Epithelial cell of esophagus (primary cell): ENCODE results near the gene TEDC1.

Experiments used
- DNase-seq: peaks from one replicate; pipeline ENCODE4 v3.0.0; 2010; ENCODE audit warnings: low read depth
- H3K4me3 ChIP-seq: 2 replicates; pipeline ENCODE4 v1.5.1; 2011; ENCODE audit warnings: mild to moderate bottlenecking, low read length, control low read depth
- TF ChIP-seq, protein P1 (sequence below): IDR thresholded peaks from 2 replicates; pipeline ENCODE4 v1.5.1; 2011; ENCODE audit warnings: low read depth, mild to moderate bottlenecking, low read length, control low read depth, inconsistent platforms; ENCODE audit not compliant: insufficient read depth; ENCODE audit errors: missing control alignments

The TEDC1 gene

GRCh38 chr14:105452963-105453362, 38.1 kb upstream of the TEDC1 start:
- H3K4me3 ChIP-seq: no peak overlapping the region
- TF ChIP-seq, protein P1, sequence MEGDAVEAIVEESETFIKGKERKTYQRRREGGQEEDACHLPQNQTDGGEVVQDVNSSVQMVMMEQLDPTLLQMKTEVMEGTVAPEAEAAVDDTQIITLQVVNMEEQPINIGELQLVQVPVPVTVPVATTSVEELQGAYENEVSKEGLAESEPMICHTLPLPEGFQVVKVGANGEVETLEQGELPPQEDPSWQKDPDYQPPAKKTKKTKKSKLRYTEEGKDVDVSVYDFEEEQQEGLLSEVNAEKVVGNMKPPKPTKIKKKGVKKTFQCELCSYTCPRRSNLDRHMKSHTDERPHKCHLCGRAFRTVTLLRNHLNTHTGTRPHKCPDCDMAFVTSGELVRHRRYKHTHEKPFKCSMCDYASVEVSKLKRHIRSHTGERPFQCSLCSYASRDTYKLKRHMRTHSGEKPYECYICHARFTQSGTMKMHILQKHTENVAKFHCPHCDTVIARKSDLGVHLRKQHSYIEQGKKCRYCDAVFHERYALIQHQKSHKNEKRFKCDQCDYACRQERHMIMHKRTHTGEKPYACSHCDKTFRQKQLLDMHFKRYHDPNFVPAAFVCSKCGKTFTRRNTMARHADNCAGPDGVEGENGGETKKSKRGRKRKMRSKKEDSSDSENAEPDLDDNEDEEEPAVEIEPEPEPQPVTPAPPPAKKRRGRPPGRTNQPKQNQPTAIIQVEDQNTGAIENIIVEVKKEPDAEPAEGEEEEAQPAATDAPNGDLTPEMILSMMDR: no peak
- DNase-seq: no peak

GRCh38 chr14:105453847-105454246, 37.2 kb upstream of the TEDC1 start:
- DNase-seq: no peak
- TF ChIP-seq, protein P1: no peak
- H3K4me3 ChIP-seq: no peak overlapping the region

DNA sequence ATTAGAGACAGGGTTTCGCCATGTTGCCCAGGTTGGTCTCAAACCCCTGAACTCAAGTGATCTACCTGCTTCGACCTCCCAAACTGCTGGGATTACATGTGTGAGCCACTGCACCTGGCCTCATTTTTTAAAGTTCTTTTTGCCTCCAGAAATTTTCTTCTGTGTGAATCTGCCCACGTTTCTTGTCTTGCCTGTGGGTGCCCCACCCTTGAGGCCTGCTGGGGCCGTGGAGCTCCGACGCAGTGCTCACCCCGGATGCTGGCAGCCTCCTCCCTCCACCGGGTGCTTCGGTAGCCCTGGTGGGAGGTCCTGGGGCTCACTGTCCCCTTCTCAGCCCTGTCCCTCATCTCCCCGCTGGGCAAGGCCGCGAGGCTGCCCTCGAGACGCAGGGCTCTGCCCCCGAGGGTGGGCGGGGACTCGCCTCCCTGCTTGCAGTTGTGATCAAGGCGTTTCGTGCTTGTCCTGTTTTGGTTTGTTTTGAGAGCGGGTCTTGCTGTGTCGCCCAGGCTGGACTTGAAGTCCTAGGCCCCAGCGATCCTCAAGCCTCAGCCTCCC, 35.9 kb upstream of the TEDC1 start:
- TF ChIP-seq, protein P1: no peak

DNA sequence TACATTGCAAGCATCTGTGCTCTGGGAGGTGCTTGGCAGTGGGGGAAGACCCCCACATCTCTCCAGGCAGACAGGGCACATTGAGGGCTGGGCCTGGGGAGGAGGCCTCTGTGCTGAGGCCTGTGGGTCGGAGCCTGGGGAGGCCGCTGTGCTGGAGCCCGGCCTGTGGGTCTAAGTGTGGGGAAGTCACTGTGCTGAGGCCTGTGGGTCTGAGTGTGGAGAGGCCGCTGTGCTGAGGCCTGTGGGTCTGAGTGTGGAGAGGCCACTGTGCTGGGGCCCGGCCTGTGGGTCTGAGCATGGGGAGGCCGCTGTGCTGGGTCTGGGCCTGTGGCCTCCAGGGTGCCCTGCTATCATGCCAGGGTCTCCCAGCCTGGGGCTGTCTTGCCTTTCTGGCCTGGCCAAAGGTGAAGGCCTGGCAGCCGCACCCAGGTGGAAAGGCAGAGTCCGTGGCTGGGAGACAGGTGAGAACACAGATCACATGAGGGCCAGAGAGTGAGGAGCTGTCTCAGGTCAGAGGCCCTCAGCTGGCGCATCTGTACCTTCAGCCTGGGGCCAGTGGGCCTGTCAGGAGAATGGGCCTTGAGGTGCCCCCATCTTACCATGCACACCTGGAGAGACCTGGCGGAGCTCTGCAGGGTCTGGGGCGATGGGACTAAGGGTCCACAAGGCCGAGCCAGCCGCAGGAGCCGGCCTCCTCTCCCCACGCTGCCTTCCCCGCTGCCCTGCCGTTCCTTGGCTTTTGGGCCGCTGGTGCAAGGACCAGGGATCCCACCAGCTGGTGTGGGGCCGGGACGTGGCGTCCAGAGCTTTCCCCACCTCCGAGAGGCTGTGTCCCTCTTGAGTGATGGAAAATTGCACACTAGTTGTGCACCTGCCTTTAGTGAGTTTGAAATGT, 35.0 kb upstream of the TEDC1 start:
- H3K4me3 ChIP-seq: no peak overlapping the region
- TF ChIP-seq, protein P1: no peak
- DNase-seq: no peak

More for the DNA sequence above, 35.9 kb upstream of the TEDC1 start:
- no peak for DNase-seq
- H3K4me3 ChIP-seq: no peak overlapping the region

DNA sequence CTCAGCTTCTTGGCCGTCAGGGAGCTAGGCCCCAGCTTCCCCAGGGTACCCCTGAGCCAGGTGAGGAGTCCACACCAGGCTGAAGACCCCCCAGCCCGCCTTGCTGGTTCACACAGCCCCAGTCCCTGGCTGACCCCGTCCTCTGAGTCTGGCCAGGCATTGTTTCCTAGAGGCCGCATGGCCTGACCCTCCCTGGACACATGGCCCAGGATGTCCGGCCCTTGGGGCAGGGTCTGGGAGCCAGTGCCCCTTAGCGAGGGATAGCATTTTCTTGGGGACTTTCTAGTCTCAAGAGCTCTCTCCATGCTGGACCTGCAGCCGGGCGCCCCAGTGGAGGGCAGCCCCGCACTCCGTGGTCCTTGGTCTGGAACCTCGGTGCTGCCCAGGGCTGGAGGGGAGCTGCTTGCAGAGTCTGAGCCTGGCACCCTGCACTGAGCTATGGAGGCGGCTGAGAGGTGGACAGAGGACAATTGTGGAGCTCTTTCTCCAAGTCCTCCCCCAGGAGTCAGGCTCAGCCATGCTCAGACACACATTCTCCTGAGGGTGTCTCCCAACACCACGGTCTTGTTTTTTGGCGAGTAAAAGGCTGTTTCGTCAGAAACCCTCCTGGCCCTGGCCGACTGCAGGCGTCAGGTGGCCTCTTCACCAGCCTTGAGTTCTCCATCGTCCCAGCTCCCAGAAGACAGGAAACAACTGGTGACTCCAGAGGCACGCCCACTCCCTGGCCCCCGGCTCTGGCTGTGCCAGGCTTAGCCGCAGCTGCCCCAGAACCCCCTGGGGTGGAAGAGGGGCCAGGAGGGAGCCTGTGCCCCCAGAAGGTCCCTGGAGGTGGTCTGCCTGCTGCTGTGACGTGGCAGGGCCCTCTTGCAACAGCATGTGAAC, 34.1 kb upstream of the TEDC1 start:
- no peak for DNase-seq
- TF ChIP-seq, protein P1: no peak

DNA sequence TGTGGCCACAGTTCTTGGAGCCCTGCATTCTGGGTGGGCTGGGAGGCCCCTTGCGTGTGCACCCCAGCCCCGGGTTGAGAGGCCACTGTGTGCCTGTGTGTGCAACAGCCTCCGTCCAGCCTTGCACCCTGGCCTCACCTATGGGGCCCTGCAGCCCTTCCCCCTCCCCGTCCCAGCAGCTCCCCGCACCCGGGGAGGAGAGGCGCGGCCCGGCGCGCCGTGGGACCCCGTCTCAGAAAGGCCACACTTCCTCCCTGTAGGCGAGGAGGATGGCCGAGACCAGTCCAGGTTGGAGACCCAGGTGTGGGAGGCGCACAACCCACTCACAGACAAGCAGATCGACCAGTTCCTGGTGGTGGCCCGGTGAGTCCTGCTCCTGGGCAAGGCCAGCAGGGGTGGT, 33.0 kb upstream of the TEDC1 start:
- TF ChIP-seq, protein P1: no peak
- H3K4me3 ChIP-seq: no peak overlapping the region
- no peak for DNase-seq

More for the DNA sequence above, 34.1 kb upstream of the TEDC1 start:
- no peak overlapping the region for H3K4me3 ChIP-seq
